Naive thymus-derived CD4-positive, alpha-beta T cell (primary cell): ENCODE results near the gene P4HA2. TPM values are rescaled to one million over a fixed set of nuclear protein-coding genes. Genes with fewer than 3 reads are reported as not detected.

Source experiments
- ATAC-seq: fragments of 150-1000 bp; cut with Tn5 transposase; 2 replicates; pipeline ENCODE4 v1.10.0; 2021; ENCODE audit warnings: mild to moderate bottlenecking, moderate library complexity
- CTCF ChIA-PET: fragments of 350-600 bp; sonication (Branson Sonifier 250); formaldehyde crosslinking; loops from one replicate; lab custom pipeline; 2021; ENCODE audit warnings: antibody characterized with exemption; lab: Charles Lee
- POLR2A ChIA-PET: fragments of 350-600 bp; sonication (Branson Sonifier 250); formaldehyde crosslinking; loops from one replicate; lab custom pipeline; 2021; ENCODE audit warnings: antibody characterized with exemption, inconsistent platforms; lab: Charles Lee
- DNase-seq, 9 donors: peaks; one replicate each; pipeline versions ENCODE4 v3.0.0 to v3.0.0-alpha.2; 2020 to 2022; ENCODE audit warnings: mixed read lengths in 1 of 9
- H3K27ac ChIP-seq: one replicate; pipeline ENCODE4 v1.7.0; 2013; ENCODE audit warnings: mild to moderate bottlenecking, low read depth, low read length, moderate library complexity
- H3K27me3 ChIP-seq, 2 donors: one replicate each; pipeline ENCODE4 v1.7.0; 2013; ENCODE audit warnings: low read length in 2 of 2, mild to moderate bottlenecking in 2 of 2, moderate library complexity in 2 of 2; ENCODE audit not compliant: control insufficient read depth in 2 of 2, insufficient read depth in 2 of 2
- H3K36me3 ChIP-seq, 3 experiments: 1 replicate in 2 of 3; 2 replicates in 1 of 3; pipeline ENCODE4 v1.7.0; 2013; ENCODE audit warnings: low read length in 3 of 3, mild to moderate bottlenecking in 3 of 3, moderate library complexity in 1 of 3; ENCODE audit not compliant: insufficient read depth in 3 of 3, control insufficient read depth in 2 of 3
- H3K4me1 ChIP-seq, 2 donors: one replicate each; pipeline ENCODE4 v1.7.0; 2013; ENCODE audit warnings: low read length in 2 of 2, mild to moderate bottlenecking in 2 of 2, moderate library complexity in 1 of 2; ENCODE audit not compliant: control insufficient read depth in 2 of 2, insufficient read depth in 2 of 2
- H3K4me3 ChIP-seq: 2 replicates; pipeline ENCODE4 v1.7.0; 2013; ENCODE audit warnings: mild to moderate bottlenecking, low read length
- H3K9me3 ChIP-seq, 3 experiments: 1 replicate in 2 of 3; 2 replicates in 1 of 3; pipeline ENCODE4 v1.7.0; 2013; ENCODE audit warnings: low read length in 3 of 3; ENCODE audit not compliant: control insufficient read depth in 2 of 3
- H3K27ac Mint-ChIP-seq, 9 donors: one replicate each; pipeline ENCODE4 v1.8.0; 2020 to 2022; ENCODE audit warnings: mixed read lengths in 9 of 9, mild to moderate bottlenecking in 8 of 9, moderate library complexity in 5 of 9, inconsistent platforms in 2 of 9
- H3K27me3 Mint-ChIP-seq, 5 donors: one replicate each; pipeline ENCODE4 v1.8.0; 2021 to 2022; ENCODE audit warnings: mixed read lengths in 5 of 5, mild to moderate bottlenecking in 1 of 5
- H3K36me3 Mint-ChIP-seq, 5 donors: one replicate each; pipeline ENCODE4 v1.8.0; 2020 to 2022; ENCODE audit warnings: mixed read lengths in 5 of 5, mild to moderate bottlenecking in 3 of 5, inconsistent platforms in 1 of 5
- H3K4me1 Mint-ChIP-seq, 7 donors: one replicate each; pipeline ENCODE4 v1.8.0; 2020 to 2022; ENCODE audit warnings: mixed read lengths in 7 of 7, mild to moderate bottlenecking in 3 of 7, inconsistent platforms in 1 of 7
- H3K4me3 Mint-ChIP-seq, 10 donors: one replicate each; pipeline ENCODE4 v1.8.0; 2020 to 2022; ENCODE audit warnings: mild to moderate bottlenecking in 10 of 10, mixed read lengths in 10 of 10, moderate library complexity in 6 of 10, inconsistent platforms in 2 of 10
- H3K9me3 Mint-ChIP-seq, 11 donors: one replicate each; pipeline ENCODE4 v1.8.0; 2020 to 2022; ENCODE audit warnings: mixed read lengths in 11 of 11, mild to moderate bottlenecking in 4 of 11, inconsistent platforms in 1 of 11, moderate library complexity in 1 of 11
- intact Hi-C, 2 donors: fragments of 100-400 bp; cut with micrococcal nuclease; formaldehyde crosslinking; loops; one replicate each; pipeline ENCODE4 v1.15.1; 2023
- polyA plus RNA-seq, 2 donors: library from polyadenylated mRNA; unstranded; fragments of 300-500 nt; fragmentation: Illumina TruSeq; gene quantifications; one replicate each; pipeline ENCODE4 v1.2.3, GENCODE V29; 2021
- total RNA-seq, 6 experiments: library from RNA in 5 of 6; stranded (reverse) in 5 of 6; gene quantifications; 1 replicate in 5 of 6; 2 replicates in 1 of 6; pipeline ENCODE4 v1.2.3 and lab custom pipeline; 2021 to 2026

The P4HA2 gene
- total and polyA plus RNA-seq, 7 experiments from 2014 or later, result 0.30 to 23.9 (median 0.99) TPM; not detected in 3

GRCh38 chr5:132237670-132238069 lies 10.0 kb upstream of the P4HA2 start:
- no peak overlapping the region for H3K27ac Mint-ChIP-seq
- peaks cover 0 to 3% (median 0%) of the 10 kb centered on the region in 5 donors for H3K36me3 Mint-ChIP-seq
- H3K4me1 Mint-ChIP-seq, result peaks cover 0 to 2% (median 0%) of the 10 kb centered on the region in 7 donors
- Histone ChIP-seq H3K4me1 (no peaks in the 10 kb centered on the region), H3K27ac (no peak overlapping the region), H3K36me3 (no peaks in the 10 kb centered on the region), H3K9me3 (no peaks in the 10 kb centered on the region), H3K4me3 (no peak overlapping the region), H3K27me3 (no peaks in the 10 kb centered on the region)
- intact Hi-C loops, result loop anchor here in 1 of 2 donors (2.0 to 10.0 kb wide), 3 partner anchors 127 to 267 kb away; partner anchors contain the start of gene SLC22A5
- H3K9me3 Mint-ChIP-seq, result peaks cover 0 to 17% (median 9%) of the 10 kb centered on the region in 11 donors
- peaks cover 4 to 15% (median 5%) of the 10 kb centered on the region in 5 donors for H3K27me3 Mint-ChIP-seq
- ChIA-PET POLR2A (no interaction called here), CTCF (interaction anchor here (0.6 to 2.5 kb wide), 9 partner anchors 8 to 263 kb away, joined by 3 to 9 read pairs (median 4); no protein-coding TSS in a partner anchor)
- no peak overlapping the region for H3K4me3 Mint-ChIP-seq
- no peak for ATAC-seq
- no peak for DNase-seq

GRCh38 chr5:132237141-132237540 lies 9.5 kb upstream of the P4HA2 start:
- Mint-ChIP-seq H3K9me3 (peaks cover 0 to 14% (median 8%) of the 10 kb centered on the region in 11 donors), H3K4me1 (peaks cover 0 to 2% (median 0%) of the 10 kb centered on the region in 7 donors), H3K36me3 (peaks cover 0 to 3% (median 0%) of the 10 kb centered on the region in 5 donors), H3K27ac (no peak overlapping the region), H3K27me3 (peaks cover 4 to 12% (median 8%) of the 10 kb centered on the region in 5 donors), H3K4me3 (no peak overlapping the region)
- intact Hi-C loops, result loop anchor here in 1 of 2 donors (10.0 kb wide), 2 partner anchors 128 to 268 kb away; partner anchors contain the start of gene SLC22A5
- ChIA-PET POLR2A (no interaction called here), CTCF (interaction anchor here (1.0 to 2.5 kb wide), 2 partner anchors 56 to 263 kb away, joined by 3 to 9 read pairs; no protein-coding TSS in a partner anchor)
- H3K36me3 ChIP-seq, result no peaks in the 10 kb centered on the region
- no peaks in the 10 kb centered on the region for H3K4me1 ChIP-seq
- no peak overlapping the region for H3K4me3 ChIP-seq
- no peak for ATAC-seq
- no peaks in the 10 kb centered on the region for H3K9me3 ChIP-seq
- no peaks in the 10 kb centered on the region for H3K27me3 ChIP-seq
- no peak overlapping the region for H3K27ac ChIP-seq
- DNase-seq, result no peak

- Histone ChIP-seq H3K4me3 (no peak overlapping the region), H3K36me3 (no peaks in the 10 kb centered on the region), H3K9me3 (no peaks in the 10 kb centered on the region), H3K27ac (no peak overlapping the region), H3K27me3 (no peaks in the 10 kb centered on the region), H3K4me1 (no peaks in the 10 kb centered on the region)
- ChIA-PET POLR2A (no interaction called here), CTCF (no interaction called here)
- Mint-ChIP-seq H3K27me3 (peaks cover 0 to 20% (median 7%) of the 10 kb centered on the region in 5 donors), H3K9me3 (peaks cover 0 to 4% (median 0%) of the 10 kb centered on the region in 11 donors), H3K27ac (no peak overlapping the region), H3K4me1 (peaks cover 0 to 12% (median 2%) of the 10 kb centered on the region in 7 donors), H3K4me3 (no peak overlapping the region), H3K36me3 (peaks cover 0 to 8% (median 0%) of the 10 kb centered on the region in 5 donors)
- ATAC-seq, result no peak
- DNase-seq, result no peak
- intact Hi-C loops, result loop anchor here in 1 of 2 donors (10.0 kb wide), 2 partner anchors 129 to 269 kb away; partner anchors contain the start of gene SLC22A5
Observed at GRCh38 chr5:132235340-132235739, 7.7 kb upstream of the P4HA2 start.

GRCh38 chr5:132234684-132235062 lies 7.0 kb upstream of the P4HA2 start:
- H3K27ac Mint-ChIP-seq, result no peak overlapping the region
- intact Hi-C loops, result loop anchor here in 1 of 2 donors (10.0 kb wide), 2 partner anchors 130 to 270 kb away; partner anchors contain the start of gene SLC22A5
- POLR2A ChIA-PET, result no interaction called here
- Histone ChIP-seq H3K27ac (no peak overlapping the region), H3K9me3 (no peaks in the 10 kb centered on the region), H3K4me3 (no peak overlapping the region), H3K27me3 (no peaks in the 10 kb centered on the region), H3K4me1 (no peaks in the 10 kb centered on the region), H3K36me3 (no peaks in the 10 kb centered on the region)
- DNase-seq (no peak), ATAC-seq (no peak)
- peaks cover 0 to 8% (median 0%) of the 10 kb centered on the region in 5 donors for H3K36me3 Mint-ChIP-seq
- H3K27me3 Mint-ChIP-seq, result peaks cover 5 to 26% (median 13%) of the 10 kb centered on the region in 5 donors
- peaks cover 0 to 16% (median 4%) of the 10 kb centered on the region in 7 donors for H3K4me1 Mint-ChIP-seq
- CTCF ChIA-PET, result no interaction called here
- H3K4me3 Mint-ChIP-seq, result no peak overlapping the region
- H3K9me3 Mint-ChIP-seq, result peaks cover 0 to 4% (median 0%) of the 10 kb centered on the region in 11 donors

GRCh38 chr5:132233811-132234683 lies 6.4 kb upstream of the P4HA2 start:
- Mint-ChIP-seq H3K27me3 (peaks cover 11 to 32% (median 19%) of the 10 kb centered on the region in 5 donors), H3K27ac (no peak overlapping the region), H3K4me3 (no peak overlapping the region), H3K4me1 (peaks cover 0 to 22% (median 9%) of the 10 kb centered on the region in 7 donors), H3K36me3 (peaks cover 0 to 8% (median 0%) of the 10 kb centered on the region in 5 donors), H3K9me3 (peaks cover 0 to 4% (median 0%) of the 10 kb centered on the region in 11 donors)
- H3K27ac ChIP-seq, result no peak overlapping the region
- ATAC-seq, result no peak
- H3K9me3 ChIP-seq, result no peaks in the 10 kb centered on the region
- no peak for DNase-seq
- H3K36me3 ChIP-seq, result no peaks in the 10 kb centered on the region
- H3K4me1 ChIP-seq, result no peaks in the 10 kb centered on the region
- H3K27me3 ChIP-seq, result no peaks in the 10 kb centered on the region
- POLR2A ChIA-PET, result no interaction called here
- CTCF ChIA-PET, result no interaction called here
- H3K4me3 ChIP-seq, result no peak overlapping the region
- intact Hi-C loops, result loop anchor here in 1 of 2 donors (10.0 kb wide), 2 partner anchors 131 to 271 kb away; partner anchors contain the start of gene SLC22A5

- ChIA-PET POLR2A (no interaction called here), CTCF (no interaction called here)
- Mint-ChIP-seq H3K9me3 (peaks cover 0 to 4% (median 0%) of the 10 kb centered on the region in 11 donors), H3K27me3 (peaks cover 16 to 40% (median 23%) of the 10 kb centered on the region in 5 donors), H3K4me1 (peaks cover 0 to 23% (median 9%) of the 10 kb centered on the region in 7 donors), H3K27ac (no peak overlapping the region), H3K36me3 (peaks cover 0 to 8% (median 0%) of the 10 kb centered on the region in 5 donors), H3K4me3 (no peak overlapping the region)
- Histone ChIP-seq H3K9me3 (no peaks in the 10 kb centered on the region), H3K4me3 (no peak overlapping the region), H3K27ac (no peak overlapping the region), H3K4me1 (no peaks in the 10 kb centered on the region), H3K27me3 (no peaks in the 10 kb centered on the region), H3K36me3 (no peaks in the 10 kb centered on the region)
- no peak for DNase-seq
- intact Hi-C loops, result loop anchor here in 1 of 2 donors (10.0 kb wide), 2 partner anchors 132 to 272 kb away; partner anchors contain the start of gene SLC22A5
- no peak for ATAC-seq
Observed at GRCh38 chr5:132233081-132233480, 5.4 kb upstream of the P4HA2 start.
